Measurements from ENCODE around the gene ORAI1. TPM values are rescaled to one million over a fixed set of nuclear protein-coding genes. Genes with fewer than 3 reads are reported as not detected.

Gene ORAI1
- total RNA-seq, 1 experiment from 2014 or later, result 8.5 TPM

Other genes starting within 250 kb of the ORAI1 start
- 51.1 and 54.5 TPM in 2 replicates for gene RNF34, start 226.4 kb upstream of the ORAI1 start, total RNA-seq (2014; rRNA removed; shearing (Covaris generic))
- gene KDM2B, start 45.5 kb upstream of the ORAI1 start, total RNA-seq (2014; rRNA removed; shearing (Covaris generic)), result 18.4 and 19.7 TPM in 2 replicates
- gene MORN3, start 43.1 kb downstream of the ORAI1 start, total RNA-seq (2014; rRNA removed; shearing (Covaris generic)), result 0.23 TPM in 1 of 2 replicates, not detected in the other
- 5.0 and 8.9 TPM in 2 replicates for gene TMEM120B, start 86.2 kb downstream of the ORAI1 start, total RNA-seq (2014; rRNA removed; shearing (Covaris generic))
- 0.99 and 3.3 TPM in 2 replicates for gene RHOF, start 167.2 kb downstream of the ORAI1 start, total RNA-seq (2014; rRNA removed; shearing (Covaris generic))
- 1.2 and 2.1 TPM in 2 replicates for gene SETD1B, start 177.5 kb downstream of the ORAI1 start, total RNA-seq (2014; rRNA removed; shearing (Covaris generic))
- gene HPD, start 232.3 kb downstream of the ORAI1 start, total RNA-seq (2014; rRNA removed; shearing (Covaris generic)), result not detected in 2 replicates